HG03457 (cell line): Measurements from ENCODE around the gene MAL.

ENCODE experiments used
- ATAC-seq: cut with Tn5 transposase; IDR thresholded peaks from one replicate; pipeline ENCODE4 v1.9.1; 2021; ENCODE audit warnings: moderate number of reproducible peaks; ENCODE audit not compliant: unreplicated experiment

MAL gene

DNA sequence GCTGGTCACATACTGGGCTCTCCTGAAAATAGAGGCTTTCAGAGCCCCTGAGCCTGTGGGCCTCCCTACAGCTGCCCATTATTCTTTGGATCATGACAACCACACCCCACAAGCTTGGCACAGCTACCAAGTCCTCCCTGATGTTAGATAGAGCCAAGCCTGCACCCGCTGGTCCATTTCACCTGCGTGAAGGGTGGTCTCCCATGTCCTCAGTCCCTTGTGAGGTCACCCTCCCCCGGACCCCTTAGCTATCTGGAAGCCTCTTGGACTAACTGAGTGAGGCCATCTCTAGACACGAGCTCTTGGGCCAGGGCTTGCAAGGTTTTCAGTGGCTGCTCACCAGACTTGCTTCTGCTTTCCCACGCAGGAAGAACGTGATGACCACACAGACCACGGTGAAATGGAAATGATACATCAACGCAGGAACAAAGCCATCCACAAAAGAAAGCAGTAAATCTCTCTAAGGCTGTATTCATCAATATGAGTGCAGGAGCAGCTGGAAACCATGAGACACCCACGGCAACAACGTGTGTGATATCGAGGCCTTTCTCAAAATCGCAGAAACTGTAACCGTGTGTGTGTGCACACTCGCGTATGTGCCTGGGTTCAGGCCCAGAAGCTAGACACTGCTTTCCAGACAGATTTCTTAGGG, 10.1 kb upstream of the MAL start:
- ATAC-seq = no peak

DNA sequence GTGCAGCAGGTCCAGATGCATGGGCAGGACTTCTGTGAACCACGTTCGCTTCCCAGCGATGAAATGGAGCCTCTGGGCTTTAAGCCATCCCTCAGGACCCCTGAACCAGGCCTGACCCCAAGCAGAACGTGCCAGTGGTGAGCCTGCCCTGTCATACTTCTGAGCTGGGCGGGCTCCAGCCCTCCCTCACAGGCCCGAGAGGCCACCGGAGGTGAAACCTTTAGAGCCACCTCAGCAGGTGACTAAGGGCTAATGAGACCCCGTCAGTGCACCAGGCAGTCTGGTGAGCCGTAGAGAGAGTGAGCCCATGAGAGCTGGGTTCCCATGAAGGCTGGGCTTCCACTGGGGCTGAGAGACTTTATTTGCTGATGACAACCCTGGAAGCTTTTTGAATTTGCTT, 8.9 kb upstream of the MAL start:
- ATAC-seq = no peak

DNA sequence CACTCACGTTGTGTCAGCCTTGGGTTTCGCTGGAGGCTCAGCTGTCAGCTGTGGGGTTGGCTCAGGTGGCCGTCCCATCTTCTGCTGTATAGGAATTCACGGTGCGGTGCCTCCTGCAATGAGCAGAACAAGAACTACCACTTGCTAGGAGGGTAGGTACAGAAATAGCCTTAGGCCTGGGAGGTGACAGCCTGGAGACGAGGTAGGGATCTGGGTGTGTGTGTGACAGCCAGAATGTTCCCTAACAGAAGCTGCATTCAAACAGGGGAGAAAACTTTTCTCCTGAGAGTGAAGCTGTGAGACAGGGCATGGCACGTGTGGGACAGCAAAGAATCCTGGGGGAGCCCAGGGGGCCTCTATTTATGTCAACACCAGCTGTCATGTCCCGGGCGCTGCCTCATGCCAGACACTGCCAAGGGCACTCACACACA, 8.4 kb upstream of the MAL start:
- no peak for ATAC-seq

DNA sequence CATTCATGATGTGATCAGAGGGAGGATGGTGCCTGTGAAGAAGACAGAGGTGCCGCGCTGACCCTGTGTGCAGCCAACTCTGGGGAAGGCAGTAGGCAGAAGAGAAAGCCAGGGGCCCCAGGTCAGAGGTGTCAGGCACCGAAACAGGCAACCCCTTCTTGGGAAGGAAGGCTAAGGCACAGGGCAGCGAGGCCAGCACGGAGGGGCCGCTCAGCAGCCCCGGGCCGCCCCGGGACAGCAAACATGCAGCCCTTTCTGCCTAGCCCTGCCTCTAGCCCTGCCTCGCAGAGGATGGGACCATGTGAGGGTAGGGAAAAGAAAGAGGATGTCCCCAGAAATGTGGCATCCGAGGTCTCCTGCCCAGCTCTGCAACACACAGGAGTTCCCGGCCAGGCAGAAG, 7.7 kb upstream of the MAL start:
- ATAC-seq = no peak

DNA sequence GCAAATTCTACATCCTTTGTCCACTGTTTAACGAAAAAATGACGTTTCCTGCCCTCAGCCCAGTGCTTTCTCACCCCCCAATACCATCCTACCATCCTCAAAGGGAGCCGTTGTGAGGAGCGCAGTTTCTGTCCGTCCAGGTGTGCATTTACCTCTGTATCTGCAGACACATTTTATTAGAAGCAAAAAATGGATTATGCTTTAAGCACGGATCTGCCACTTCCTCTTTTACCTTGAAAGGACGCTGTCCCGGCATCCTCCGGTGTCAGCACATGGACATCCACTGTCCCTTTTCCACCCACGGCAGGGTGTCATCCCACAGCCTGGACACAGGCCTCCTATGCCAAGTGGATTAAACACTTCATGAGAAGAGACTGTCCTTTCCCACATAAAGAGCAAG, 7.2 kb upstream of the MAL start:
- no peak for ATAC-seq

DNA sequence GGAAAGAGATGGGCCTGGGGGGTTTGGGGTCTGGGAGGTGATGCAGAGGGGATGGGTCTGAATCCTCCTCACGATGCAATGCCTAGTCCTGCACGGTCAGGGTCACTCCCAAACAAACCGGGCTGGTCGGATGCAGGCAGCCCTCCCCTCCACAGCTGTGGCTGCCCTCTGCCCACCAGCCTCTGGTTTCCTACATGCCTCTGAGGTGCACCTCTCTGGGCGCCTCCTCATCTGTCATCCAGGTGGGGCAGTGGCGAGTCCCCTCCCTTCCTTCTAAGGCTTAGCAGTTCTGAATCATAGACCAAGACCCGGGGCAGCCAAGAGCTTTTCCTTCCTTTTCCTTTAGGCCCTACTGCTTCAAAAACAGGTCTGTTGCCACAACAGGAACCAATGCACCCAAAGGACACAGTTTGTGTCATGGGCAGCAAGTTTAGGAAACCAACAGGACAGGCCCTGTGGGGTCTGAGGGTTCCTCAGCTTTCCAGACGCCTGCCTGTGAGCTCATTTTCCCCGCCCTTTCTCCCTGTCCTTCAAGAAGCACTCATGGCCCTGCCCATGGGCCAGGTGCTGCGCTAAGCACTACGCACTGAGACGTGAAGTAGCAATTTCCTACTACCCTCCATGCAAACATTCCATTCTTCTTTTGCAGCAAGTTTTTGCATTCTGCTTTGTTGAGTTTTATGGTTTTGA, 6.5 kb upstream of the MAL start:
- ATAC-seq = no peak

DNA sequence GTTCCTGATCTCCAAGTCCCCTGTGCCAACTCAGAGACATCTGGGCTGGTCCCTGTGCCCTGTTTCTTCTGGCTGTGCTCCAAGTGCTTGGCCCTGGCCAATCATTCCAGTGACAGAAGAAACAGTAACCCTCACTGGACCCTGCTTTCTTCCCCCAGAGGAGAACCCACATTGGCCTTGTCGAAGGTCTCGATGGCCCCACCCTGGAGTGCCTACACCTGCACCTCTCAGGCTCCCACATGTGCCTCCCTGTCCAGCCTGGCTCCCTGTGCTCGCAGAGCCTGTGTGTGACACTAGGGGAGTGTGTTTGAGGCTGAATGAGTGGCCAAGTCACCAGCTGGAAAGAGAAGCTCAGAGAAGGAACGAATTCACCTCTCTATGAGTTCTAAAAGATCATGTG, 5.9 kb upstream of the MAL start:
- ATAC-seq = no peak

DNA sequence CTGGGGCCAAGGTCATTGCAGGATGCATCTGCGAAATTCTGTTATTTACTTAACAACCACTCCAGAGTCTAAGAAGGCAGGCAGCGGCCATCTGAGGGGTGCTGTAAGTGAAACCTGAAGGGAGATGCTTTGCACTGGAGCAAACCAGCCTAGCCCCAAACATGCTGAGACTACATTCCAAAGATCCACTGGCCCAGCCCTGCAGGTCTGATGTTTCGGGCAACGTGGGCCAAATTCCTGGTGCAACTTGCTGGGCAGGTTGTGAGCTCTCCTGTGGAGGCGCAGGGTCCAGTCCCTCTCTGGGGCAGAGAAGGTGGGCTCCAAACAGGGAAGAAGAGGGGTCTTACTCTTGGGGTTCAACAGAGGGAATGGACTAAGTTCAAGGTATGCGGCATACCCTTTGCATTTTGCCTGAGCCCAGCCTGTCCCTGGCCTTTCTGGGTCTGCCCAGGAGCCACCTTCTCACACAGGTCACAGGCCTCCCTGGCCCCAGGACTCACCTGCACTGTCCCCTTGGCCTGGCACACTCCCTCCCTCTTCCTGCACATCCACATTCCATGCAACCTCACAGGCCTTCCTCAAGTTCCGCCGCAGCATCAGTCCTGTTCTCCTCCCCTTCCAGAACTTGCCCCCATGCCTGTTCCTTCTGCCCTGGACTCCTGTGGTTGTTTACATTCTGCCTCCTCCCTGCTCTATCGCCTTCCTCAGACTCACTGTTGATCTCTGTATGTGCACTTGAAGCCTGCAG, 5.1 kb upstream of the MAL start:
- ATAC-seq = no peak

DNA sequence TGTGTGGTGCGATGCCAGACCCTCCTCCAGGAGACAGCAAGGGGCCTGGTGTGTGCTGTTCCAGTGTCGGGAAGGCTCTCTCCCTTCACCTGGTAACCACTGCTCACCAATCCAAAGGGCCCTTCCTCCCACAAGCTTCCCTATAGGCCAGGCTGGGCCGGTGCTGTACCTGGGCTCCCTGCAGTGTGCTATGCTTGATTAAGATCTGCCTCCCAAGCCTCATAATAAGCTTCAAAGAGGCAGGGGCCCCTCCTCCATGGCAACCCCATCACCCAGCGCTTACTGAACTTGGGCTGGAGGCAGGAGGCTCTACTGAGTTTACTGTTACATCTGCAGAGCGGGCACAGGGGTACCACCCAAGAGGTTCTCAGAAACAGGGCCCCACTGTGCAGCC, 4.5 kb upstream of the MAL start:
- no peak for ATAC-seq

DNA sequence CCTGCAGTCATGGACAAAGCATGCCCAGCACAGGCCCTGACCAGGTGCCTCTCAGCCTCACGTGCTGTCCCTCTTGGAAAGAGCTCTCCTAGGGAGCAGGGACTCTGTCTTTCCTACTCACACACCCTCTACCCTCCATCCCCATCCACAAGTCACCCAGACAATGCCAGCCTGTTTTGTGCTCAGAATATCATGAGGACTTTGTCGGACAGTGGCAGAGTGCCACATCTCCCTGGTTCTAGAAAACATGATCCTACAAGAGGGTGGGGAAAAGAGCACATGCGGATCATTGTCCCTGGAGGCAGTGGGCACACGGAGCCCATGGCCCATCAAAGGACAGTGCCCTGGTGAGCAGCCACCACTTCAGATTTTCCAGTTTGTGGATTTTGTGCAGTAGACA, 3.7 kb upstream of the MAL start:
- no peak for ATAC-seq

DNA sequence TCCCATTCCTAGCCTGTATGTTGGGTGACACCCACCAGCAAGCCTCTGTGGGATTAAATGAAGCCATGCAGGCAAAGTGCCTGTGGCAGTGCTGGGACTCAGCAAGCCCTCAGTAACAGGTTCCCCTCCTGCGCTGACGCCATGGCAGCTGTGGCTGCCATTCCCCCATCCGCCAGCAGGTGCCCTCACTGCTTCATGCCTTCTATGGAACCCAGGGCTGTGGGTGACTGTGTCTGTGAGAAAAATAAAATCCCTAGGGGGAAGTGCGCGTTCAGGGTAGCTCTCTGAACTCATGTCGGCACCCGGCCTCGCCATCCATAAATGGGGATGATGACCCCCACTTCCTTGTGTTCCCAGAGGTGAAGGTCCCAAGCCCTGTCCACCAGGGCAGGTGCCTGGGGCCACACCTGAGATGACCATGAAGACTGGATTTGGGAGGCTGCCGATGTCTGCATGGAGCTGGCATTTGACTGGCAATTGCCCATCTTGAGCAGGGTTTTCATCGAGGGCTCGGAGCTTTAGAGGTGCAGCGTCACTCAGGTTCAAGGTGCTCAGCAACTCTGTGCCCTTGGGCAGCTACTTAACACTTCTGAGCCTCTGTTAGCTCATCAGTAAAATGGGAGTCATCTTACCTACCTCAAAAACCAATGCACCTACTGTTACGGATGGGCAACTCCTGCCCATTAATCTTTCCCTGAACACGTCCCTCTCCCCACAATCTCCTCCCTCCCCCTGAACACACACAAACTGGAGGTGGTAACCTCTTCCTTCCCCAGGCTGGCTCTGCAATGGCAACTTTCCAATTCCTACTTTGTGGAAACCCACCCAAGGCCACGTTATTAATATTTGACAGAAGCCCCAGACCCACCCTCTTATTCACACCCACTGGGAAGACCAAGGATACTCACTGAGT, 2.9 kb upstream of the MAL start:
- peak; percentile 83 for ATAC-seq

DNA sequence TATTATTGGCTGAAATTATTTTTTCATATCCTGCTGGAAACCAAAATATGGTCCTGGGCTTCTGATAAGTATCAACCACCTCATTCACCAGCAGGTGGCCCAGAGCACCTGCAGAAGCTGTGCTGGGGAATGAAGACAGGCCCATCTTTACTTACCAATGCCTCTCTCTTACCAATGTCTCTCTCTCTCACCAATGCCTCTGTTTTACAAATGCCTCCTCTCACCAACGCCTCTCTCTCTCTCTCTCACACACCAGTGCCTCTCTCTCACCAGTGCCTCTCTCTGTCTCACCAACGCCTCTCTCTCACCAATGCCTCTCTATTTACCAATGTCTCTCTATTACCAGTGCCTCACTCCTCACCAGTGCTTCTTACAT, 2.3 kb upstream of the MAL start:
- no peak for ATAC-seq

DNA sequence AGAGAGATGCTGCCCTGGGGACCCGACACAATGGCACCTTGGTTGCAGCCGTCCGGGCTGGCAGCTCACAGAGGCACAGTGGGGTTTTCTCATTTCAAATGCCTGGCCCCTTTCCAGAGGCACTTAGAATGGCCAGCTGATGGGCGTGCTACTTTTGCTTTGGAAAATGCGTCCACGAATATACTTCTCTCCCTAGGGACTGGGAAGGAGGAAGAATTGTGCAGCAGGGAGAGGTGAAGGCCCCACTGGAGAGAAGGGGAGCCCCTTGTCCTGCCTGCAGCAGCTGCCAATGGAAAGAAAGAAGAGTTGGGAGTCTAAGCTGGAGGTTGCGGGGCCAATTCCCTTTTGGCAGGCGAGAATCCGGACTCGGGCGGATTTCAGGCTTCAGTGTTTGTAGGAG, 1.1 kb upstream of the MAL start:
- ATAC-seq = no peak

DNA sequence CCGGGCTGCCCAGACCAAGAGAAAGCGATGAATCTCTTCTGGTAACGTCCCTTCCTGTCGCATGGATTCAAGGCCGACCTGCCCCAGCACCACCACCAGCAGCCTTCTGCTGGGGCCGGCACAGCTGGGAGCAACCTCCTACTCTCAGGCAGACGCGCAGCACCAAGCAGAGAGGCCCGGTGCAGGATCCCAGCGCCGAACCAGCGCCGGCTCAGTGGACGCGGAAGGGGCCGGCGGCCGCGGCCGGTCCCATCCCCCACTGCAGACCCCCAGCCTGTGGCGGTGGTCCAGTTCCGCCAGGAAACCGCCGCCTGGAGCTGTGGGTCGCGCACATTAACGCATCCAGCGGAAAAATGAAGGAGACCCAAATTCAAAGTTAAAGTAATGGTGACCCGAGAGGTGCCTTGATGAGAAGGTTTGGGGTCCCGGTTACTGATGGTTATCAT, 525 bp upstream of the MAL start:
- ATAC-seq = no peak

DNA sequence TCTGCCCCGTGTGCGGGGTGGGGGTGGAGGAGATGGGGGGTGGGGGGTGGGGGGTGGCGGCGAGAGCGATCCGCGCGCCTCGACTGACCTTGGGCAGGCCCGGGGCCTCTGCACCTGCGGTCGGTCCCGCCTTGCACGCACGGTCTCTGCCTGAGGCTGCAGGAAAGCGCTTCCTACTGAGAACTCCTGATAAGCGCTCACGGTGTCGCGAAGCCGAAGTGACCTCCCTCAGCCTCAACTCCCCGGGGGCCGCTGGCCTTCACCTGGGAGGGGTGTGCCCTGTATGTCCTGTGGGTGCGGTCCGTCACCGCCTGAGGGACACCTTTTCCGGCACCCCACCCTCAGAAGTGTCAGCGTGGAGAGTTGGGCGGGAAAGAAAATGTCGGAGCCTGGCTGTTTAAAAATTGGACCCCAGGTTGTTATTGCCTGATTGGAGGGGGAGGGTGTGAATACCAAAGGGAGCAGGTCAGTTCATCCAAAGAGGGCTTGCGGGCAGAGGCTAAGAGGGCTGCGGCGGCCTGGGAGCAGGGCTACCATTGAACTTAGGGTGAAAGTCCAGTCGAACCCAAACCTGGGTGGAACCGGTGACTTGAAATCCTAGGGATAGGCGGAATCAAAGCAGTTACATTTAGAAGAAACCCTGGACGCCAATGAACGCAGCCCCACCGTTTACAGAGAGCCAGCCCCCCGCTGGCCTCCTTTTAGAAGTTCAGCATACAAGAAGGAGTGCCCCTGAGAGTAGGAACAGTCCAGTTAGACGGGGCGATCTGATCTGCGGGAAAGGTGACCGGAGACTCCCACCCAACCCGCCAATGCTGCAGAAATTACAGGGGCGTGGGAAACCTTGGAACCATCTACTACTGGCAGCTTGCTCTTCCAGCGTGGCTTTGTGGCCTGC, 1.2 kb downstream of the MAL start:
- ATAC-seq = no peak

DNA sequence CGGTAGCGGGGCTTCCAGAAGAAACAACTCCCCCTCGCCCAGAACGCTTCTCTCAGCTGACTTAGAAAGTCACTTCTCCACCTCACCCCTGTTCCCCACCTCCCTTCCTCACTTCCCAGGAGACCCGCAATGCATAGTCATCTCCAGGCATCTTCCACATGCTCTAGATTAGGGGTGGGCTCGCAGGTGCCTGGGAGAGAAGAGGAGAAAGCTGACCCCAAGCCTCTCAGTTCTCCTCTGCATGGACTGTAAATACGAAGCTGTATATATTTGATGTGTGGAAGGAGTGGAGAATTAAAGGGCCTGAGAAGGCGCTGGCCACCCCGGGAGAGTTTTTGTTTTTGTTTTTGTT, 1.8 kb downstream of the MAL start:
- ATAC-seq = no peak

DNA sequence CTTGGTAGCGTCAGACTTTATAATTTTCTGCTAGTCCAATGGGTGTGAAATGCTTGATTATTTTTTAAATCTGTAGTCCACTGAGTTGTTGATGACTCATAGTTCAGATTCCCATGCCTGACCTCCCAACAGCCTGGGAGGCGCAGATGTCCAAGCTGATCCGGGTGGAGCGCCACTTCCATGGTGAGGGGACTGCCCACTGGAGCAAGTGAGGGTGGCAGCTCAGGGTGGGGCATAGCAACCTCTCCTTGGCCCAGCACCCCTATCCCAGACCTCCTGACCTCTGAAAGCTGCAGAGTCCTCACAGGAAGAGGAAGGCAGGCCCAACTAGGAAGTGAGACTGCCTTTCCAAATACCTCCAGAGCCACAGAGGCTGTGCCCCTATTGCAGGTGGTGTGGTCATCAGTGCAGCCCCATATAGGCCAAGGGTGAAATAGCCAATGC, 4.4 kb downstream of the MAL start:
- no peak for ATAC-seq

DNA sequence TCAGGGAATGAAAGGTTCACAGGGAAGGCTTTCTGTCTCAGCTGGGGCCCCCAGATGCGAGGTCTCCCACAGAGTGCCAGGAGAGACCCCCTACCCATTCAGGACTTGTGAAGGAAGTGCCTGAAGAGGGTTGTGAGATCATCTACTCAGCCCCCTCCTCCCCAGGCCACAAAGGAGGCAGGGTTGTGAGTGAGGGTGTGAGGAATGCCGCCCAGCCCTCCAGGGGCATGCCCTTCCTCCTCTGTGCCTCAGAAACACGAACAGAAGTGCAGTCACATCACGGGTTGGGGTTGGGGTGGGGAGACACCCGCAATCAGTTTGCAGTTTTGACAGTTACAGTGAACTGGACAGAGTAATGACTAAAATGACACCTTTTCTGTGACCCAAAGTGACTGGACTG, 5.0 kb downstream of the MAL start:
- no peak for ATAC-seq

DNA sequence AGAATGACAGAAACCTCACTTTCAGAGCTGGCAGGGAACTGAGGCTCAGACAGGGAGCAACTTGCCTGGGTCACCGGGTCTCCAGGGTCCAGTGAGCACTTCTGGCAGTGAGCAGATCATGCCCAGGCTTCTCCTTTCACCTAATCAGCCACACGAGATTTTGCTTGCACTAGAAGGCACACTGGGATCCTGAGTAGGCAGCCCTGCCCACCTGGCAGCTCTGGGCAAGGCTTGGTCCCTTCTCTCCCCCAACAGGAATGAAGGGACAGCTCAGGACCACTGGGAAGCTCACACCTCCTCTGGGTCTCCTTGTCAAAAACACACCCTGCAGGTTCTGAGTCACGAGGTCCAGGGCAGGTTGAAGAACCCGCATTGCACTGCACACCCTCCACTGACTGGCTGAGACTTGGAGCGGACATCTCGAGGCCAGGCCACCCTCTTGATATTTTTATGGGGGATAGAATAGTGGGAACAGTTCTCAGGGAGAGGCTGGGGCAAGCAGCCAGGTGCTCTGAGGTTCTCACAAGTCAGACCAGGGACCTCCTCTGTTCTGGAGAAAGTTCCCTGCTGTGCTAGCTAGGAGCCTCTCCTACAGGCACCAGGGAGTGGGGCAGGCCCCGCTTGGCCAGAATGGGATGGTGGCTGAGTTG, 5.7 kb downstream of the MAL start:
- ATAC-seq = no peak

DNA sequence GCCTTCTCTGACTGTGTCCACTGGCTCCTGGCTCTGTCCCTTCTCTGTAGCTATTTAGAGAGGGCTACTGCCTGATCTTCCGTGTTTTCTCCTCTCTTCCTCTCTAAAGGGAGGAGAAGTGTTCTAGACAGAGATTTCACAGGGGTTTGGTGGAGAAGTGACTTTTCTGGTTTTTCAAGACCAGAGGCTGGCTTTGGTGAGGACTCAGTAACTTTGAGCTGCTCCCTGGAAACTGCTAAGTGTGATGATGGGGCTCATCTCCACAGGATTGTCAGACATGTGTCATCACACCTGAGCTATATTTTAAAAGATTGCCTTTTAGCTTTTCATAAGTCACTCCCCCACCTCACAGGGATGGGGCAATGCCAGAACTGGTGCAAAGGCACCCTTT, 6.2 kb downstream of the MAL start:
- no peak for ATAC-seq
